Activated CD8-positive, alpha-beta memory T cell treated with anti-CD3 and anti-CD28 coated beads for 48 hours (primary cell): Measurements from ENCODE around the gene HSCB.
"Not testable (repeated sequence)": the region's sequence is repeated elsewhere in the genome, so short reads cannot be mapped to it uniquely, and the experiment has no call there.

Experiments used
- DNase-seq, 3 experiments: peaks; one replicate each; pipeline ENCODE4 v3.0.0-alpha.2; 2020; ENCODE audit warnings: low read depth in 2 of 3, low spot score in 2 of 3

Gene HSCB, protein sequence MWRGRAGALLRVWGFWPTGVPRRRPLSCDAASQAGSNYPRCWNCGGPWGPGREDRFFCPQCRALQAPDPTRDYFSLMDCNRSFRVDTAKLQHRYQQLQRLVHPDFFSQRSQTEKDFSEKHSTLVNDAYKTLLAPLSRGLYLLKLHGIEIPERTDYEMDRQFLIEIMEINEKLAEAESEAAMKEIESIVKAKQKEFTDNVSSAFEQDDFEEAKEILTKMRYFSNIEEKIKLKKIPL

DNA sequence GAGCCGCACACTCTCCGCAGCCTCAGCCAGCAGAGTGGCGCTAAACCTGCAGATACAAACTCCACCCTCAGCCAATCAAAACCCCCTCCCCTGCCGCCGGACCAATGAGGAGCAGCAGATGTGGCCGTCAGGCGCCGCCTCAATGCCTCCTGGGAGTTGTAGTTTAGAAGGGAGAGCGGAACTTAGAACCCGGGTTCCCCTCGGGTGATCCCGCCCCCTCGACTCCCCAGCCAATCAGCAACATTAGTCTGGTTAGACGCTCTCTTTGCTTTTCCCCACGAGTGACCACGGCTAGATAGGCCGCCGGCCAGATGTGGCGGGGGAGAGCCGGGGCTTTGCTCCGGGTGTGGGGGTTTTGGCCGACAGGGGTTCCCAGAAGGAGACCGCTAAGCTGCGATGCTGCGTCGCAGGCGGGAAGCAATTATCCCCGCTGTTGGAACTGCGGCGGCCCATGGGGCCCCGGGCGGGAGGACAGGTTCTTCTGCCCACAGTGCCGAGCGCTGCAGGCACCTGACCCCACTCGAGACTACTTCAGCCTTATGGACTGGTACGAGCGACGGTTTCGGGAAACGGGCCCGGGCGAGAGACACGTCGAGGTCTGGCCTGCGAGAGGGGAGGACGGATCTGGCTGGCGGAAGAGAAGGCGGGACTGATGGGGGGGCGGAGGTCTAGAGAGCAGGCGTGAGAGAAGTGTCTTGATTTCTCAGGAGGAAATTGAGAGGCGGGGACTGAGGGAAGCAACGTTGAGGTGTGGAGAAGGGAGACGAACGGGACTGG, at the start of gene HSCB, which contains the start of gene CHEK2:
Gene HSCB, plus strand, starts transcription at position 255 of the 777 bp plus-strand sequence. Its CDS starts 57 bp downstream, at position 312.
Gene CHEK2, minus strand, starts transcription at position 36 of the 777 bp plus-strand sequence. CDS start 7,099 bp downstream, outside the sequence.
- peak; percentile 72 to 92 (median 88) for DNase-seq

DNA sequence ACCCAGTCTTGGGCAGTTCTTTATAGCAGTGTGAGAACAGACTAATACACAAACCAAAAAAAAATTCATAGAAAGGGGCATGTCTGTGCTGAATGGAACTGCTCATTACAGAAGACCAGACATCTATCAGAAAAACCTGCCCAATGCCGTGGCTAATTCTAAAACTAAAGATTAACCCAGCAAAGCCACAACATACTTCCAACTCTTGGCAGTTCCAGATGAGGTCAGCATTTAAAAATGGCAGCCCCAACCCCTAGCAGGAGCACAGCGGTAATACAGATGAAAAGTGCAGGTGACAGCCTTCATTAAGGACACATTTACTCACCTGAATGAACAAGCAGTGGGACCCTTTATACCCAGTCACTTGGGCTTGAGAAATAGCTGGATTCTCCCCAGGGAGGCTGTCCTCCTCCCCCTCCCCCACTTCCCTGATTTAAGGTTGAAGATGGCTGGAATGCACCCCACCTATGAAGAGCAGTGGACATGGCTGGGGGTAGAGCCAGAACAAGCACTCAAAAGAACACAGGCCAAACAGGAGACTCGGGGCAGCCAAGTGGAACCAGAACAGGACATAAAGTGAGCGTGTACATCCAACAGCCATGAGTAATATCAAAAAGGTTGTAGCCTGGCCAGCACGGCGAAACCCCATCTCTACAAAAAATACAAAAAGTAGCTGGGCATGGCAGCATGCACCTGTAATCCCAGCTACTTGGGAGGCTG, 48.6 kb upstream of the HSCB start:
- DNase-seq: not testable (repeated sequence)

DNA sequence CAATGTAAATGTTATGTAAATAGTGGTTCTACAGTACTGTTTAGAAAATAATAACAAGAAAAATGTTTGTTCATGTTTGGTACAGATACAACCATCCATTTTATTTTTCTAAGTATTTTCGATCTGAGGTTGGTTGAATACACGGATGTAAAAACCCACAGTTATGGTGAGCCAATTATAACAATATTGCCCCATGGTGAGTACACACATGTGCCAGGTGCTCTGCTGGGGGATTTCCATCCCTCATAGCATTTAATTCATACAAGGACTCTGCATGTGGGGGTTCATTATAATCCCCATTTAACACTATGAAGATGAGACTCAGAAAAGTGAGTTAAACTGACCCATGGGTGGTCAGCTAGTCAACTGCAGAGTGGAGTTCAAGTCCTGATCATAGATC, 38.9 kb upstream of the HSCB start:
- DNase-seq: no peak

DNA sequence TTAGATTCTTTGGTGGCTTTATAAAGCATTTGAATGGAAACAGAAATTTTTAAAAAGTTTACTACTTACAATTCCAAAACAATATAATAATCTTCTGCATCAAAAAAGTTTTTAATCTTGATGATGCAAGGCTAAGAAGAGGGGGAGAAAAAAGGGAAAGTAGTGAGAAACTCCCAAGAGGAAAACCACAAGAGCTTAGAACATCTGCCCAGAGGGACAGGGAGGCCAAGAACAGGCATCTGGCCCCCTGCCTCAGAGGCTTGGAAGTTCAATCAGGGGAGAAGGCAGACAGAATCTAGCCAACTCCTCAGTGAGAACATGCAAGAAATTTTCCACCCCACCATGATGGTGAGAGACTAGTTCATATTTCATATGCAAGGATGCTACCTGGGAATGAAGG, 38.4 kb upstream of the HSCB start:
- DNase-seq: no peak

DNA sequence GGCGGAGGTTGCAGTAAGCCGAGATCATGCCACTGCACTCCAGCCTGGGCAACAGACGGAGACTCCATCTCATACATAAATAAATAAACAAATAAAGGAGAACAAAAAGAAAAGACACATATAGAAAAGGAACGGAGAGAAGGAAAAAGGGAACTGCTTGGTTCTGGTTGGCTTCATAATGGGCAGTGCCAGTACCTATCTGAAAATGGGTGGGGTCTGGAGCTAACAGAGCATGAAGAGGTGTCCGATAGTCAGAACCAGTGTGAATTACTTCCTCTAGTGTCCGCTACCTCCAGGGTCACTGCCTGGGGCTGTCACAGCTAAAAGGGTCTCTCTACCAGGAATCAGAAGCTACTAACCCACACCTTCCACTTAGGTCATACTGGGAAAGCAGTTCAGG, 35.0 kb upstream of the HSCB start:
- DNase-seq: no peak

- DNase-seq: no peak
Measured at GRCh38 chr22:28710107-28710506, 31.7 kb upstream of the HSCB start.

GRCh38 chr22:28710576-28711191, 31.2 kb upstream of the HSCB start:
- no peak for DNase-seq

DNA sequence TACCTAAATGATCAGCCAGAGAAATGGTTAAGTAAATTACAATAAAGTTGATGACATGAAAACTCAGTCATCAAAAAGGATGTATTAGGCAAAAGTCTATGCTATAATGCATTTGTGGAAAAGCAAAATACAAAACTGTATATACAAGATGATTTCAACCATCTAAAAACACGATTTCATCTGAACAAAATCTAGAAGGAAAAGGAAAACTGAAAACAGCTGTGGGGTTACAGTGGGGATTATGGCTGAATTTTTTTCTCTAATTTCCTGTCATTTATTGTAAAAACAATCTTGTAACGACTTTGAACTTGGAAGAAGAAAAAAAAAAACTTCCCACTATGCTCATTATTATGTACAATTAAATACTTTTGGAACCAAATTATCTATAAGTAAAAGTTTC, 30.5 kb upstream of the HSCB start:
- DNase-seq: no peak

DNA sequence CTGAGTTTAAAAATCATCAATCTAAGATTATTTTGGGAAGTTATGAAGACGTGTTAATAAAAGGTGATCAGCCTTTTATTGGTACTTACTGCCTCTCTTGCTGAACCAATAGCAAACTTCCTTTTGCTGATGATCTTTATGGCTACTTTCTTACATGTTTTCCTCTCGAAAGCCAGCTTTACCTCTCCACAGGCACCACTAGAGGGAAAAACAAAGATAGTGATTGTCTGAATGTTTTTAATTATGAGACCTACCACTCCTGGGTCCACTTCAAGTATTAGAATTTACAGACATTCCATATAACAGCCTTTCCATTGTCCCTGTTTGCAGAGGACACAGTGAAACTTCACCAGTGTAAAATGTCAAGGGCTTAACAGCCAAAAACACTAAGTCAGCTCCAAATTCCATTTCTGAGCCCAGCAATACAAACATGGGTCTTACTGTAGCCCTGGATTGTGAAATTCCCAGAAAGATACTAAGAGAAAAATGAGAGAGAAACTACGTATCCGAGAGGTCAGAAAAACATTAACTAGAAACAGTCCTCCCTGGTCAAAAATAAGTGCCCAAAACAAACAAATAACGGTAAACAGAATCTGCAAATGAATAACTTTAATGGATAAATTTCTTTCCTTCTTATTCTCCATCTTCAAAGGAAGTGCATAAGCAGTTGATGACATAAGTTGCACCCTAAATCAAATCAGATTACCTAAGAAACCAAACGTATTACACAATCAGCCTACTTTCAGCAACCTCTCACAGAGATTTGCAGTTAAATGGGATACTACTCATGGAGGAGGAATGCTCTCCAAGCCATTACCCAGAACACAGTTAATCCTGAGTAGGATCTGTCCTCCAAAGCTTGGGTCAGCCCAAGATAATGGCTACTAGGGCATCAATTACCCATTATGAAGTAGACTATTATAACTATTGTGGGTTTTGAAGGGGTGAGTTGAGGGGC, 29.7 kb upstream of the HSCB start:
- no peak for DNase-seq

- no peak for DNase-seq
Measured at GRCh38 chr22:28714043-28714628, 27.7 kb upstream of the HSCB start.

- no peak for DNase-seq
Measured at GRCh38 chr22:28715611-28716010, 26.2 kb upstream of the HSCB start.

DNA sequence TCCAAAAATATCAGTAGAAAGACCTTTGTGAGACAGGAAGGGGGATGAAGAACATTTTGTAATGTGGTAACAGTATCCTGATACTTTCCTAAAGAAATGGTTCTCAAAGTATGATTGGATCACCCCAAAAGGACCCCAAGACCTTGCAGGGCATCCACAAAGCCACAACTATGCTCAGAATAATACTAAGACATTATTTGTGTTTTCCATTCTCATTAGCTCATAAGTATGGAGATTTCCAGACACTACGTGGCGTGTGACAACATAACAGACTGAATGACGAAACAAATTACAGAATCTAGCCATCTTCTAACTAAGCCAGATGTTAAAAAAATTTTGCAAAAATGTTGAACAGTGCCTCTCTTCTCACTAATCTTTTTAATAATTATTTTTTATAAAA, 25.2 kb upstream of the HSCB start:
- no peak for DNase-seq

DNA sequence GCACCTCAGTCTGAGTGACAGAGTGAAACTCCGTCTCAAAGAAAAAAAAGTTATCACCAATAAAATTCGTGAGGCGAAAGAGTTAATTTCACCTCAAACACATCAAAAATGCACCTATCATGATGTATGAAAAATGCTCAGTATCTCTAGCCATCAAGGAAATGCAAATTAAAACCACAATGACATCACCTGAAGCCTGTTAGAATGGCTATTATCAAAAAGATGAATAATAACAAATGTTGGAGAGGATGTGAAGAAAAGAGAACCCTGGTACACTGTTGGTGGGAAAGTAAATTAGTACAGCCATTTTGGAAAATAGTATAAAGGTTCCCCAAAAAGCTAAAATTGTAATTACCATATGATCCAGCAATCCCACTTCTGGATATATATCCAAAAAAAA, 23.8 kb upstream of the HSCB start:
- DNase-seq: no peak

DNA sequence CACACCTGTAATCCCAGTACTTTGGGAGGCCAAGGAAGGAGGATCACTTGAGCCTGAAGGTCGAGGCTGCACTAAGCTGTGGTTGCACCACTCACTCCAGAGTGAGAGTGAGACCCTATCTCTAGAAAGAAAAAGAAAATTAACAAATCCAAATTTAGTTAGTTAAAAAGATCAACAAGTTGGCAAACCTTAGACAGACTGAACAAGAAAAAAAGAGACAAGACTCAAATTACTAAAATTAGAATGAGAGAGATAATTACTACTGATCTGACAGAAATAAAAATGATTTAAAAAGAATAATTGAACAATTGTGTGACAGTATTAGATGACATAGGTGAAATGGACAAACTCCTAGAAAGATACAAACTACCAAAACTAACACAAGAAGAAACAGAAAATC, 13.8 kb upstream of the HSCB start:
- DNase-seq: no peak

- DNase-seq: no peak
Measured at GRCh38 chr22:28728621-28729313, 13.1 kb upstream of the HSCB start.

DNA sequence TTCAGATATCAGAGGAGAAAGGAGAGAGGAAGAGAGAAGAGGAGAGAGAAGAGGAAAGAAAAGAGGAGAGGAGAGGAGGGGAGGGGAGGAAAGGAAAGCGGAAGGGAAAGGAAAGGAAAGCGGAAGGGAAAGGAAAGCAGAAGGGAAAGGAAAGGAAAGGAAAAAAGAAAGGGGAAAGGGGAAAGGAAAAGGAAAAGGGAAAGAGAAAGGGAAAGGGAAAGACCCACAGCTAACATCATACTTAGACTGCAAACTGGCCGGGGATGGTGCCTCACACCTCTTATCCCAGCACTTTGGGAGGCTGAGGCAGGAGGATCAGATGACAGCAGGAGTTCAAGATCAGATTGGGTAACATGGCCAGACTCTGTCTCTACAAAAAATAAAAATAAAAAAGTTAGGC, 11.7 kb upstream of the HSCB start:
- no peak for DNase-seq

DNA sequence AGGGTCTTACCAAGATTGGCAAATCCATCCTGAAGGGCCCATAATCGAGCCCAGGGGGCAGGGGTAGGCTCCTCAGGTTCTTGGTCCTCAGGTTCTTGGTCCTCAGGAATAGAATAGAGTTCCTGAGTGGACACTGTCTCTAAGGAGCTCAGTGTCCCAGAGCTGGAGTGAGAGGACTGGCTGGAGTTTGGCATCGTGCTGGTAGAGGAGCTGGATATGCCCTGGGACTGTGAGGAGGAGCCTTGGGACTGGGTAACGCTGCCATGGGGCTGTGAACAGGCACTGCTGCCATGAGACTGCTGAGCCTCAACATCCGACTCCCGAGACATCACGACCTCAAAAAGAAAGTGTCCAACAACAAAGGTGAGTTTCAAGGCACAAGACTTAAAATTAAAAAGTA, 7.4 kb upstream of the HSCB start:
- DNase-seq: no peak

- DNase-seq: no peak
Measured at GRCh38 chr22:28736301-28737155, 5.3 kb upstream of the HSCB start.

DNA sequence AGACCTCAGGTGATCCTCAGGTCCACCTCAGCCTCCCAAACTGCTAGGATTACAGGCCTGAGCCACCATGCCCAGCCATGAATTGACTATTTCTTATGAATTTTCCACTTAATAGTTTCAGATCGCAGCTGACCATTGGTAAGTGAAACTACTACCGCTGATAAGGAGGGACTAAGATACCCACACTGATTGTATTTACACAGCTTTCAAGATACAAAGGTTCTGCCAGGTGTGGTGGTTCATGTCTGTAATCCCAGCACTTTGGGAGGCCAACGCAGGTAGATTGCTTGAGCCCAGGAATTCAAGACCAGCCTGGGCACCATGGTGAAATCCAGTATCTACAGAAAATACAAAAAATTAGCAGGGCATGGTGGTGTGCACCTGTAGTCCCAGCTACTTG, 4.1 kb upstream of the HSCB start:
- DNase-seq: no peak
